ENCODE data around the gene PDCD11.

DNA sequence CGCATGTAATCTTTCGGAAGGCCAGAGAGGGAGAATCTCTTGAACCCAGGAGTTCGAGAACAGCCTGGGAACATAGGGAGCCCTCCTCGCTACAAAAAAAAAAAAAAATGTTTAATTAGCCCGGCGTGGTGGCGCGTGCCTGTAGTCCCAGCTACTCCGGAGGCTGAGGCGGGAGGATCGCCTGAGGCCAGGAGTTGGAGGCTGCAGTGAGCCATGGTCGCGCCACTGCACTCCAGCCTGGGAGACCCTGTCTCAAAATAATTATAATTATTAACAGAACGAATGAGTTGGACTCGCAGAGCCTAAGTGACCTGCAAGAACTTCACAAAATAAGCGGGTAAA is 46.3 kb upstream of the PDCD11 start:
- TF ChIP-seq ZNF671 (CRISPR knock-in tag; IDR thresholded peaks at IDR 0.05) (no peak), TEAD4 (CRISPR knock-in tag; IDR thresholded peaks at IDR 0.05) (no peak), ZBTB43 (CRISPR knock-in tag; IDR thresholded peaks at IDR 0.05) (no peak), RELA (CRISPR knock-in tag; IDR thresholded peaks at IDR 0.05; ENCODE audit: borderline replicate concordance) (no peak), ZNF263 (CRISPR knock-in tag; IDR thresholded peaks at IDR 0.05; ENCODE audit: low read depth) (no peak), KAT7 (CRISPR knock-in tag; IDR thresholded peaks at IDR 0.05; ENCODE audit: borderline replicate concordance) (no peak)
- TF ChIP-seq, protein P1, sequence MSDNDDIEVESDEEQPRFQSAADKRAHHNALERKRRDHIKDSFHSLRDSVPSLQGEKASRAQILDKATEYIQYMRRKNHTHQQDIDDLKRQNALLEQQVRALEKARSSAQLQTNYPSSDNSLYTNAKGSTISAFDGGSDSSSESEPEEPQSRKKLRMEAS (CRISPR knock-in tag; IDR thresholded peaks at IDR 0.05): no peak
- TF ChIP-seq, protein P2, sequence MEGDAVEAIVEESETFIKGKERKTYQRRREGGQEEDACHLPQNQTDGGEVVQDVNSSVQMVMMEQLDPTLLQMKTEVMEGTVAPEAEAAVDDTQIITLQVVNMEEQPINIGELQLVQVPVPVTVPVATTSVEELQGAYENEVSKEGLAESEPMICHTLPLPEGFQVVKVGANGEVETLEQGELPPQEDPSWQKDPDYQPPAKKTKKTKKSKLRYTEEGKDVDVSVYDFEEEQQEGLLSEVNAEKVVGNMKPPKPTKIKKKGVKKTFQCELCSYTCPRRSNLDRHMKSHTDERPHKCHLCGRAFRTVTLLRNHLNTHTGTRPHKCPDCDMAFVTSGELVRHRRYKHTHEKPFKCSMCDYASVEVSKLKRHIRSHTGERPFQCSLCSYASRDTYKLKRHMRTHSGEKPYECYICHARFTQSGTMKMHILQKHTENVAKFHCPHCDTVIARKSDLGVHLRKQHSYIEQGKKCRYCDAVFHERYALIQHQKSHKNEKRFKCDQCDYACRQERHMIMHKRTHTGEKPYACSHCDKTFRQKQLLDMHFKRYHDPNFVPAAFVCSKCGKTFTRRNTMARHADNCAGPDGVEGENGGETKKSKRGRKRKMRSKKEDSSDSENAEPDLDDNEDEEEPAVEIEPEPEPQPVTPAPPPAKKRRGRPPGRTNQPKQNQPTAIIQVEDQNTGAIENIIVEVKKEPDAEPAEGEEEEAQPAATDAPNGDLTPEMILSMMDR (IDR thresholded peaks at IDR 0.05): no peak
